Nephron (organoid): ENCODE data around the gene LMO2.
"Not testable (repeated sequence)": the region's sequence is repeated elsewhere in the genome, so short reads cannot be mapped to it uniquely, and the experiment has no call there.

Source experiments
- H3K27ac Mint-ChIP-seq, 3 experiments: 2 replicates each; pipeline ENCODE4 v1.8.0; 2020; ENCODE audit warnings: mixed read lengths in 3 of 3, mild to moderate bottlenecking in 2 of 3, moderate library complexity in 1 of 3
- H3K27me3 Mint-ChIP-seq: 2 replicates; pipeline ENCODE4 v1.8.0; 2021; ENCODE audit warnings: low read depth, mild to moderate bottlenecking, moderate library complexity, mixed read lengths
- H3K36me3 Mint-ChIP-seq: 2 replicates; pipeline ENCODE4 v1.8.0; 2020; ENCODE audit warnings: low read depth, mixed read lengths
- H3K4me1 Mint-ChIP-seq: 2 replicates; pipeline ENCODE4 v1.8.0; 2020; ENCODE audit warnings: mixed read lengths
- H3K4me3 Mint-ChIP-seq, 3 experiments: 2 replicates each; pipeline ENCODE4 v1.8.0; 2020; ENCODE audit warnings: mild to moderate bottlenecking in 3 of 3, mixed read lengths in 3 of 3, moderate library complexity in 2 of 3
- H3K9me3 Mint-ChIP-seq: 2 replicates; pipeline ENCODE4 v1.8.0; 2020; ENCODE audit warnings: mixed read lengths
- TF ChIP-seq, protein P1 (sequence below), 3 experiments: fragments of 200-600 bp; sonication (generic); IDR thresholded peaks; one replicate each; pipeline ENCODE4 v1.5.0; 2021; ENCODE audit warnings: antibody characterized with exemption in 3 of 3; ENCODE audit not compliant: unreplicated experiment in 3 of 3

LMO2 gene

DNA sequence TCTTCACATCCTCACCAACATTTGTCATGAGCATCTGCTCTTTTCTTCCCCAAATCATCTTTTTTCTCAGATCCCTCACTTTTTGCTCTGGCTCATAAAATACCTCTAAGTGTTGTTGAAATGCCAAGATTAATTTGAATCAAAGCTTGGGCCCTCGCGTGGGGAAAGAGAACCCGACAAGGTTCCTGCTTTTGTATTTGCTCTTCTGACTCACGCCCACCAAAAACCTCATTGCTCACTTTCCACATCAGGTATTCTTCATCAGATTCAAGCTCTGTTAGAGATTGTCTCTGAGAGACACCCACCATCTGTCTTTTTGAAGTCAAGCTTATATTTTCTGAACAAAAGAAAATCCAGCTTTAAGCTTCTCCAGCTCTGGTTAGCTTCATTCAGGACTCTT, 64.7 kb downstream of the LMO2 start:
- peaks cover 5% of the 10 kb centered on the region for H3K4me1 Mint-ChIP-seq
- H3K27ac Mint-ChIP-seq, result no peak overlapping the region
- no peaks in the 10 kb centered on the region for H3K9me3 Mint-ChIP-seq
- no peaks in the 10 kb centered on the region for H3K36me3 Mint-ChIP-seq
- no peak overlapping the region for H3K4me3 Mint-ChIP-seq
- TF ChIP-seq, protein P1, sequence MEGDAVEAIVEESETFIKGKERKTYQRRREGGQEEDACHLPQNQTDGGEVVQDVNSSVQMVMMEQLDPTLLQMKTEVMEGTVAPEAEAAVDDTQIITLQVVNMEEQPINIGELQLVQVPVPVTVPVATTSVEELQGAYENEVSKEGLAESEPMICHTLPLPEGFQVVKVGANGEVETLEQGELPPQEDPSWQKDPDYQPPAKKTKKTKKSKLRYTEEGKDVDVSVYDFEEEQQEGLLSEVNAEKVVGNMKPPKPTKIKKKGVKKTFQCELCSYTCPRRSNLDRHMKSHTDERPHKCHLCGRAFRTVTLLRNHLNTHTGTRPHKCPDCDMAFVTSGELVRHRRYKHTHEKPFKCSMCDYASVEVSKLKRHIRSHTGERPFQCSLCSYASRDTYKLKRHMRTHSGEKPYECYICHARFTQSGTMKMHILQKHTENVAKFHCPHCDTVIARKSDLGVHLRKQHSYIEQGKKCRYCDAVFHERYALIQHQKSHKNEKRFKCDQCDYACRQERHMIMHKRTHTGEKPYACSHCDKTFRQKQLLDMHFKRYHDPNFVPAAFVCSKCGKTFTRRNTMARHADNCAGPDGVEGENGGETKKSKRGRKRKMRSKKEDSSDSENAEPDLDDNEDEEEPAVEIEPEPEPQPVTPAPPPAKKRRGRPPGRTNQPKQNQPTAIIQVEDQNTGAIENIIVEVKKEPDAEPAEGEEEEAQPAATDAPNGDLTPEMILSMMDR (IDR thresholded peaks at IDR 0.05; ENCODE audit: unreplicated experiment in 3 of 3), result no peak
- peaks cover 81% of the 10 kb centered on the region for H3K27me3 Mint-ChIP-seq

GRCh38 chr11:33825854-33826560, 65.9 kb downstream of the LMO2 start:
- peaks cover 5% of the 10 kb centered on the region for H3K4me1 Mint-ChIP-seq
- no peaks in the 10 kb centered on the region for H3K36me3 Mint-ChIP-seq
- peaks cover 73% of the 10 kb centered on the region for H3K27me3 Mint-ChIP-seq
- H3K27ac Mint-ChIP-seq, result no peak overlapping the region
- H3K4me3 Mint-ChIP-seq, result no peak overlapping the region
- TF ChIP-seq, protein P1 (IDR thresholded peaks at IDR 0.05; ENCODE audit: unreplicated experiment in 3 of 3), result no peak
- no peaks in the 10 kb centered on the region for H3K9me3 Mint-ChIP-seq

DNA sequence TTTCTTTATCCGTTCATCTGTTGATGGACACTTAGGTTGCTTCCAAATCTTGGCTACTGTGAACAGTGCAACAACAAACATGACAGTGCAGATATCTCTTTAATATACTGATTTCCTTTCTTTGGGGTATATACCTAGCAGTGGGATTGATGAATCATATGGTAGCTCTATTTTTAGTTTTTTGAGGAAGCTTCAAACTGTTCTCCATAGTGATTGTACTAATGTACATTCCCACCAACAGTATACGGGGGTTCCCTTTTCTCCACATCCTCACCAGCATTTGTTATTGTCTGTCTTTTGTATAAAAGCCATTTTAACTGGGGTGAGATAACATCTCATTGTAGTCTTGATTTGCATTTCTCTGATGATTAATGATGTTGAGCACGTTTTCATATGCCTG, 68.9 kb downstream of the LMO2 start:
- H3K27ac Mint-ChIP-seq, H3K36me3 Mint-ChIP-seq, H3K9me3 Mint-ChIP-seq, H3K4me3 Mint-ChIP-seq, H3K4me1 Mint-ChIP-seq: not testable (repeated sequence)
- peaks cover 51% of the 10 kb centered on the region for H3K27me3 Mint-ChIP-seq

- H3K27me3 Mint-ChIP-seq, result peaks cover 44% of the 10 kb centered on the region
- H3K36me3 Mint-ChIP-seq, result no peaks in the 10 kb centered on the region
Measured at GRCh38 chr11:33819278-33820035, 72.4 kb downstream of the LMO2 start.

More at GRCh38 chr11:33819278-33820035, 72.4 kb downstream of the LMO2 start:
- Mint-ChIP-seq H3K9me3 (no peaks in the 10 kb centered on the region), H3K4me1 (no peaks in the 10 kb centered on the region), H3K4me3 (no peak overlapping the region), H3K27ac (no peak overlapping the region)
- TF ChIP-seq, protein P1 (IDR thresholded peaks at IDR 0.05; ENCODE audit: unreplicated experiment in 3 of 3), result no peak
